ENCODE results near the gene NOL4L. TPM values are rescaled to one million over a fixed set of nuclear protein-coding genes. Genes with fewer than 3 reads are reported as not detected.

NOL4L gene
- total and polyA plus RNA-seq, 2 experiments from 2014 or later = 38.8 to 39.2 TPM

DNA sequence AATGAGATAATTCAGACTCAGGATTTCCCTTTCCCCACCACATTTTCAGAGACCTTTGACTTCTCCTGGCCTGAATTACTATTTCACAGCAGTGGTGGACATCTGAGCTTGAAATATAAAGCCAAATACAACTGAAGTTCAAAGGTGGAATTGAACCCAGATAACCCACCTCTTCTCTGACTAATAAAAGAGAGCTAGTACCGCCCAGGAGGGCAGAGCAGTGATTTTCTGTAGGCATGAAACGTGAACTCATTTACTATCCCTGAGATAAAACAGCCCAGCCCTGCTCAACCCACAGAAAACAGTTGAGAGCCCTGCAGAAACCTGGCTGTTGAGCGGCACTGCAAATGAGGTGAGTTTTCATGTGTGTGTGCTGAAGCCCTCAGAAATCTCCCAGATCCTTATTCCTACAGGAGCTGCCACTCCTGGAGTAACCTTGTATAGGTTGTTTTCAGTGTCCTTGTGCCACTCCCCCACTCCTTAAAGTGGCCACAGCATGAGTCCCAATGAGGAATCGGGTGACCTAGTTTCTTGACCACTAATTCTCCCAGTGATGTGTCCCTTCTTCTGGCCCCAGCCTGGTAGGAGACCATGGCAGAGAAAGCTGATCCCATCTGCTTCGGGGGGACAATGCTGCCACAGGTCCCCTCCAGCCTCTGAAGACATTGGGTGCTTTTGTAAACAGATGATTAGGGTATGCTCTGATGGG, 99.2 kb downstream of the NOL4L start (continued):
- TF ChIP-seq, protein P1, sequence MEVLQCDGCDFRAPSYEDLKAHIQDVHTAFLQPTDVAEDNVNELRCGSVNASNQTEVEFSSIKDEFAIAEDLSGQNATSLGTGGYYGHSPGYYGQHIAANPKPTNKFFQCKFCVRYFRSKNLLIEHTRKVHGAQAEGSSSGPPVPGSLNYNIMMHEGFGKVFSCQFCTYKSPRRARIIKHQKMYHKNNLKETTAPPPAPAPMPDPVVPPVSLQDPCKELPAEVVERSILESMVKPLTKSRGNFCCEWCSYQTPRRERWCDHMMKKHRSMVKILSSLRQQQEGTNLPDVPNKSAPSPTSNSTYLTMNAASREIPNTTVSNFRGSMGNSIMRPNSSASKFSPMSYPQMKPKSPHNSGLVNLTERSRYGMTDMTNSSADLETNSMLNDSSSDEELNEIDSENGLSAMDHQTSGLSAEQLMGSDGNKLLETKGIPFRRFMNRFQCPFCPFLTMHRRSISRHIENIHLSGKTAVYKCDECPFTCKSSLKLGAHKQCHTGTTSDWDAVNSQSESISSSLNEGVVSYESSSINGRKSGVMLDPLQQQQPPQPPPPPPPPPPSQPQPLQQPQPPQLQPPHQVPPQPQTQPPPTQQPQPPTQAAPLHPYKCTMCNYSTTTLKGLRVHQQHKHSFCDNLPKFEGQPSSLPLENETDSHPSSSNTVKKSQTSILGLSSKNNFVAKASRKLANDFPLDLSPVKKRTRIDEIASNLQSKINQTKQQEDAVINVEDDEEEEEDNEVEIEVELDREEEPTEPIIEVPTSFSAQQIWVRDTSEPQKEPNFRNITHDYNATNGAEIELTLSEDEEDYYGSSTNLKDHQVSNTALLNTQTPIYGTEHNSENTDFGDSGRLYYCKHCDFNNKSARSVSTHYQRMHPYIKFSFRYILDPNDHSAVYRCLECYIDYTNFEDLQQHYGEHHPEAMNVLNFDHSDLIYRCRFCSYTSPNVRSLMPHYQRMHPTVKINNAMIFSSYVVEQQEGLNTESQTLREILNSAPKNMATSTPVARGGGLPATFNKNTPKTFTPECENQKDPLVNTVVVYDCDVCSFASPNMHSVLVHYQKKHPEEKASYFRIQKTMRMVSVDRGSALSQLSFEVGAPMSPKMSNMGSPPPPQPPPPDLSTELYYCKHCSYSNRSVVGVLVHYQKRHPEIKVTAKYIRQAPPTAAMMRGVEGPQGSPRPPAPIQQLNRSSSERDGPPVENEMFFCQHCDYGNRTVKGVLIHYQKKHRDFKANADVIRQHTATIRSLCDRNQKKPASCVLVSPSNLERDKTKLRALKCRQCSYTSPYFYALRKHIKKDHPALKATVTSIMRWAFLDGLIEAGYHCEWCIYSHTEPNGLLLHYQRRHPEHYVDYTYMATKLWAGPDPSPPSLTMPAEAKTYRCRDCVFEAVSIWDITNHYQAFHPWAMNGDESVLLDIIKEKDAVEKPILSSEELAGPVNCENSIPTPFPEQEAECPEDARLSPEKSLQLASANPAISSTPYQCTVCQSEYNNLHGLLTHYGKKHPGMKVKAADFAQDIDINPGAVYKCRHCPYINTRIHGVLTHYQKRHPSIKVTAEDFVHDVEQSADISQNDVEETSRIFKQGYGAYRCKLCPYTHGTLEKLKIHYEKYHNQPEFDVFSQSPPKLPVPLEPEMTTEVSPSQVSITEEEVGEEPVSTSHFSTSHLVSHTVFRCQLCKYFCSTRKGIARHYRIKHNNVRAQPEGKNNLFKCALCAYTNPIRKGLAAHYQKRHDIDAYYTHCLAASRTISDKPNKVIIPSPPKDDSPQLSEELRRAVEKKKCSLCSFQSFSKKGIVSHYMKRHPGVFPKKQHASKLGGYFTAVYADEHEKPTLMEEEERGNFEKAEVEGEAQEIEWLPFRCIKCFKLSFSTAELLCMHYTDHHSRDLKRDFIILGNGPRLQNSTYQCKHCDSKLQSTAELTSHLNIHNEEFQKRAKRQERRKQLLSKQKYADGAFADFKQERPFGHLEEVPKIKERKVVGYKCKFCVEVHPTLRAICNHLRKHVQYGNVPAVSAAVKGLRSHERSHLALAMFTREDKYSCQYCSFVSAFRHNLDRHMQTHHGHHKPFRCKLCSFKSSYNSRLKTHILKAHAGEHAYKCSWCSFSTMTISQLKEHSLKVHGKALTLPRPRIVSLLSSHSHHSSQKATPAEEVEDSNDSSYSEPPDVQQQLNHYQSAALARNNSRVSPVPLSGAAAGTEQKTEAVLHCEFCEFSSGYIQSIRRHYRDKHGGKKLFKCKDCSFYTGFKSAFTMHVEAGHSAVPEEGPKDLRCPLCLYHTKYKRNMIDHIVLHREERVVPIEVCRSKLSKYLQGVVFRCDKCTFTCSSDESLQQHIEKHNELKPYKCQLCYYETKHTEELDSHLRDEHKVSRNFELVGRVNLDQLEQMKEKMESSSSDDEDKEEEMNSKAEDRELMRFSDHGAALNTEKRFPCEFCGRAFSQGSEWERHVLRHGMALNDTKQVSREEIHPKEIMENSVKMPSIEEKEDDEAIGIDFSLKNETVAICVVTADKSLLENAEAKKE (CRISPR knock-in tag; IDR thresholded peaks at IDR 0.05) = no peak
- TF ChIP-seq EZH2phosphoT487 (IDR thresholded peaks at IDR 0.05; ENCODE audit: unreplicated experiment) = no peak
- no peak for TF ChIP-seq STAT1 (IDR thresholded peaks at IDR 0.05; ENCODE audit: unreplicated experiment)
- no peak for TF ChIP-seq JUNB (IDR thresholded peaks at IDR 0.05; ENCODE audit: unreplicated experiment)

DNA sequence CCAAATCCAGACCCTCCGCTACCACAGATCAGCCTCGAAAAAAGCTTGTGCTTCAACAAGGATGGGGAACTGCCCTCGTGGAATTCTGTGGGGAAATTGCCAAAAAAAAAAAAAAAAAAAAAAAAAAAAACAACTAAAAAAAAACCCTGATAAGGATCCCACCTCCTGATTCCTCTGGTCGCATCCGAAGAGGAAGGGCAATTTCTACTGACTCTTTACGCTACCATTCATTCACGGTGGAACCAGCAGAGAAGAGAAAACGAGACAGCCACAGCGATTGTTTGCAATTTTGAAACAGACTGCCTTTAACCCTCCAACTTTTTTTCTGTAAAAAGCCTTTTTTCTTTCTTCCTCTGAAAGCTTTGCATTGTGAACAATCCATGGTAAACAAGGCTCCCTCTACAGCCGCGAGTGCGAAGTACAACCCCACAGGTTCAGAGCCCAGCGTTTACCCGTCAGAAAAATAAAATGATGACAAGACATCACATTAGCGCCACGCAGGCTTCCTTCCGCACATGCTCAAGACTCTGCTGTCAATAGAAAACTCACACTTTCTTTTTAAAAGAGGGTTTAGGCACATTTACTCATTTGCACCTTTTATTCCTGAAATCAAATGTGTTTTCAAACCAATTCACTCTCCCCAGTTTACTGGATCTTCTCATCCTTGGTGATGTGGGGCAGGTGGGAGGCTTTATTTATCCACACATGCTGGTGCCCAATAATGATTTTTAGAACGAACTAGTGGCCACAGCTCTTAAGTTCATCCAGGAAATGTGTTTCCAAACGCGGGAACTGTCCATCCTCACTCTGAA, 100.0 kb downstream of the NOL4L start:
- Mint-ChIP-seq H3K27me3 (ENCODE audit: insufficient read depth, low read depth, poor library complexity) (peaks cover 13% of the 10 kb centered on the region), H3K36me3 (ENCODE audit: low read depth) (peaks cover 3% of the 10 kb centered on the region; the same call in 1 of the 3 replicates), H3K4me3 (peak overlapping the region; percentile 79), H3K9me3 (peaks cover 13% of the 10 kb centered on the region; the same call in 2 of the 3 replicates), H3K4me1 (peaks cover 25% of the 10 kb centered on the region), H3K27ac (peak overlapping the region; percentile 32; the same call in 1 of the 2 replicates)
- DNase-seq (ENCODE audit: low spot score) (peak; percentile 90), ATAC-seq (peak; percentile 24)
- Histone ChIP-seq H4K20me1 (replicated peaks; ENCODE audit: insufficient read depth) (peaks cover 12% of the 10 kb centered on the region), H3K27me3 (ENCODE audit: insufficient read depth) (no peaks in the 10 kb centered on the region), H3K4me1 (ENCODE audit: insufficient read depth) (peaks cover 26% of the 10 kb centered on the region), H2AFZ (peak overlapping the region; percentile 5), H3K9me2 (ENCODE audit: insufficient read depth) (no peaks in the 10 kb centered on the region), H3K36me3 (ENCODE audit: insufficient read depth) (no peaks in the 10 kb centered on the region; the same call in 1 of the 2 replicates), H3K79me2 (replicated peaks; ENCODE audit: insufficient read depth) (peaks cover 22% of the 10 kb centered on the region), H3K4me2 (peak overlapping the region; percentile 74), H3F3A (replicated peaks; ENCODE audit: low read depth) (peaks cover 21% of the 10 kb centered on the region), H3K4me3 (peak overlapping the region; percentile 90), H3K27ac (ENCODE audit: low read depth) (no peak overlapping the region; the same call in 1 of the 2 replicates)
- TF ChIP-seq CREB1 (CRISPR knock-in tag; IDR thresholded peaks at IDR 0.05; ENCODE audit: low read depth) = peak; percentile 25; the same call in 1 of the 2 replicates
- TF ChIP-seq, protein P2, sequence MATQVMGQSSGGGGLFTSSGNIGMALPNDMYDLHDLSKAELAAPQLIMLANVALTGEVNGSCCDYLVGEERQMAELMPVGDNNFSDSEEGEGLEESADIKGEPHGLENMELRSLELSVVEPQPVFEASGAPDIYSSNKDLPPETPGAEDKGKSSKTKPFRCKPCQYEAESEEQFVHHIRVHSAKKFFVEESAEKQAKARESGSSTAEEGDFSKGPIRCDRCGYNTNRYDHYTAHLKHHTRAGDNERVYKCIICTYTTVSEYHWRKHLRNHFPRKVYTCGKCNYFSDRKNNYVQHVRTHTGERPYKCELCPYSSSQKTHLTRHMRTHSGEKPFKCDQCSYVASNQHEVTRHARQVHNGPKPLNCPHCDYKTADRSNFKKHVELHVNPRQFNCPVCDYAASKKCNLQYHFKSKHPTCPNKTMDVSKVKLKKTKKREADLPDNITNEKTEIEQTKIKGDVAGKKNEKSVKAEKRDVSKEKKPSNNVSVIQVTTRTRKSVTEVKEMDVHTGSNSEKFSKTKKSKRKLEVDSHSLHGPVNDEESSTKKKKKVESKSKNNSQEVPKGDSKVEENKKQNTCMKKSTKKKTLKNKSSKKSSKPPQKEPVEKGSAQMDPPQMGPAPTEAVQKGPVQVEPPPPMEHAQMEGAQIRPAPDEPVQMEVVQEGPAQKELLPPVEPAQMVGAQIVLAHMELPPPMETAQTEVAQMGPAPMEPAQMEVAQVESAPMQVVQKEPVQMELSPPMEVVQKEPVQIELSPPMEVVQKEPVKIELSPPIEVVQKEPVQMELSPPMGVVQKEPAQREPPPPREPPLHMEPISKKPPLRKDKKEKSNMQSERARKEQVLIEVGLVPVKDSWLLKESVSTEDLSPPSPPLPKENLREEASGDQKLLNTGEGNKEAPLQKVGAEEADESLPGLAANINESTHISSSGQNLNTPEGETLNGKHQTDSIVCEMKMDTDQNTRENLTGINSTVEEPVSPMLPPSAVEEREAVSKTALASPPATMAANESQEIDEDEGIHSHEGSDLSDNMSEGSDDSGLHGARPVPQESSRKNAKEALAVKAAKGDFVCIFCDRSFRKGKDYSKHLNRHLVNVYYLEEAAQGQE (IDR thresholded peaks at IDR 0.05; ENCODE audit: unreplicated experiment) = no peak
- no peak for TF ChIP-seq ZNF331 (CRISPR knock-in tag; IDR thresholded peaks at IDR 0.05; ENCODE audit: low read depth)
- TF ChIP-seq, protein P3, sequence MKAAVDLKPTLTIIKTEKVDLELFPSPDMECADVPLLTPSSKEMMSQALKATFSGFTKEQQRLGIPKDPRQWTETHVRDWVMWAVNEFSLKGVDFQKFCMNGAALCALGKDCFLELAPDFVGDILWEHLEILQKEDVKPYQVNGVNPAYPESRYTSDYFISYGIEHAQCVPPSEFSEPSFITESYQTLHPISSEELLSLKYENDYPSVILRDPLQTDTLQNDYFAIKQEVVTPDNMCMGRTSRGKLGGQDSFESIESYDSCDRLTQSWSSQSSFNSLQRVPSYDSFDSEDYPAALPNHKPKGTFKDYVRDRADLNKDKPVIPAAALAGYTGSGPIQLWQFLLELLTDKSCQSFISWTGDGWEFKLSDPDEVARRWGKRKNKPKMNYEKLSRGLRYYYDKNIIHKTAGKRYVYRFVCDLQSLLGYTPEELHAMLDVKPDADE (IDR thresholded peaks at IDR 0.05) = no peak
- no peak for TF ChIP-seq NANOG (IDR thresholded peaks at IDR 0.05; ENCODE audit: borderline replicate concordance)
- TF ChIP-seq POLR2AphosphoS5 (IDR thresholded peaks at IDR 0.05; ENCODE audit: low read depth) = no peak; the same call in 1 of the 2 replicates
- no peak for TF ChIP-seq EZH2 (IDR thresholded peaks at IDR 0.05; ENCODE audit: low read depth, unreplicated experiment)
- TF ChIP-seq EZH2phosphoT487 (IDR thresholded peaks at IDR 0.05; ENCODE audit: unreplicated experiment) = no peak
- TF ChIP-seq STAT1 (IDR thresholded peaks at IDR 0.05; ENCODE audit: unreplicated experiment) = no peak

All from GM23338 (cell line).